LNCaP clone FGC (cell line): ENCODE data around the gene TRIP13.
"Not testable (repeated sequence)": the region's sequence is repeated elsewhere in the genome, so short reads cannot be mapped to it uniquely, and the experiment has no call there.

ENCODE experiments used
- DNase-seq: peaks from one replicate; pipeline ENCODE4 v3.0.0-alpha.2; 2011; ENCODE audit warnings: low read depth
- H3K4me3 ChIP-seq: 2 replicates; pipeline ENCODE4 v1.5.1; 2011; ENCODE audit warnings: mild to moderate bottlenecking, low read depth, low read length, control low read depth
- CTCF ChIP-seq: IDR thresholded peaks from 2 replicates; pipeline ENCODE4 v1.5.1; 2012; ENCODE audit warnings: mild to moderate bottlenecking; ENCODE audit not compliant: control insufficient read depth, insufficient read depth; ENCODE audit errors: extremely low read depth

TRIP13 gene

DNA sequence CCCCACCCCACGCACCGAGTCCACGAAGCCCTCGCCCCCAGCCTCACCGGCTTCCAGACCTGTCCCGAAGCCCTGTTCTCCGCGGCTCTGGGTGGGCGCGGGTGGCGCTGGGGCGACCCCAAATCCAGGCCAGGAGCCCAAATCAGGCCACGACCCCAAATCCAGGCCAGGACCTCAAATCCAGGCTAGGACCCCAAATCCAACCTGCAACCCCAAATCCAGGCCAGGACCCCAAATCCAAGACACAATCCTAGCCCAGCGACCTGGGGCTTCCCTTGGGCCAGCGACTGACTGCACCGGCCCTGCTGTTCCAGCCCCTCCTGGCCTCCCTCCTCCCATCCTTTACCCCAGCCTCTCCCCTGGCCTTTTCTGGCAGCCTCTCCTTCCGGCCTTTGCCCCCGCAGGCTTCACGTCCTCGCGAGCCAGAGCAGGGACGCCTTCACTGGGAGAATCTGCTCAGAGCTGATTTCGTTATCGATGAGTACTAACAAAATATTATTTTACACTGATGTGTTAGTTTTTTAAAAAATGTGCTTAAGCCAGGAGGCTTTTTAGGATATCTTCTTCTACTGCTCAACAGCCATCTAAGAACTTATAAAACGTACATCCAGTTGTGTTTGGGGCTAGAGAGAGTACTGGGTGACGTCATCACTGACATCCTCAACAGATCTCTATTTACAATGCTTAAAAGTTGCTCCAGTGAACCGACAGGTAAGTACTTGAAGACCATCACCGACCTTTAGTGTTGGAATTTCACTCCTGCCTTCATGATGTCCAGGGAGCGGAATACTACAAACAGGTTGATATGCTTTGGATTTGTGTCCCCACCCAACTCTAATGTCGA is 34.7 kb downstream of the TRIP13 start:
- DNase-seq, result no peak
- no peak for TF ChIP-seq CTCF
- no peak overlapping the region for H3K4me3 ChIP-seq

DNA sequence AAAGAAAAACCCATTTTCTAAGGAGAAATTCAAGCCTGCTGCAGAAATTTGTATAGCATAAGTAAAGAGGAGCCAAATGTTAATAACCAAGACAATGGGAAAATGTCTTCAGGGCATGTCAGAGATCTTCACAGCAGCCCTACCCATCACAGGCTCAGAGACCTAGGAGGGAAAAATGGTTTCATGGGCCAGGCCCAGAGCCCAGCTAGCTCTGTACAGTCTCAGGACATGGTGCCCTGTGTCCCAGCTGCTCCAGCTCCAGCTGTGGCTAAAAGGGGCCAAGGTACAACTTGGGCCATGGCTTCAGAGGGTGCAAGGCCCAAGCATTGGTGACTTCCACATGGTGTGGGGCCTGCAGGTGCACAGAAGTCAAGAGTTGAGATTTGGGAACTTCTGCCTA is 36.5 kb downstream of the TRIP13 start:
- H3K4me3 ChIP-seq, DNase-seq: not testable (repeated sequence)

- DNase-seq, result no peak
- no peak overlapping the region for H3K4me3 ChIP-seq
- no peak for TF ChIP-seq CTCF
Observed at GRCh38 chr5:929596-929995, 36.9 kb downstream of the TRIP13 start.

DNA sequence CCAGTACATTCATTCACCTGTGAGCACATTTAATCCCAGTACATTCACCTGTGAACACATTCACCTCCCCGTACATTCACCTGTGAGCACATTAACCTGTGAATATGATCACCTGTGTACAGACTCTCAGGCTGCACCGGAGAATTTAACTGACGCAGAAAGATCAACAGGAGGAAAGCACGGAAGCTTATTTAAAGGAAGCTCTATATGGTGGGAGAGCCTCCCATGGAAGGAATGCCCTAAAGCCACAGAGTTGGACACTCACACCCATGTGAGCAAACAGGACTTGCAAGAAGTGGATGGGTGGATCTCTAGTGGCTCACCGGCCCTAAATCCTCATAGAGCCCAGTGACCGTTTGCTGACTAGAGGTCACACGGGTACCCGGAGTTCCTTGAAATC is 38.2 kb downstream of the TRIP13 start:
- DNase-seq, result no peak
- TF ChIP-seq CTCF, result no peak
- no peak overlapping the region for H3K4me3 ChIP-seq

DNA sequence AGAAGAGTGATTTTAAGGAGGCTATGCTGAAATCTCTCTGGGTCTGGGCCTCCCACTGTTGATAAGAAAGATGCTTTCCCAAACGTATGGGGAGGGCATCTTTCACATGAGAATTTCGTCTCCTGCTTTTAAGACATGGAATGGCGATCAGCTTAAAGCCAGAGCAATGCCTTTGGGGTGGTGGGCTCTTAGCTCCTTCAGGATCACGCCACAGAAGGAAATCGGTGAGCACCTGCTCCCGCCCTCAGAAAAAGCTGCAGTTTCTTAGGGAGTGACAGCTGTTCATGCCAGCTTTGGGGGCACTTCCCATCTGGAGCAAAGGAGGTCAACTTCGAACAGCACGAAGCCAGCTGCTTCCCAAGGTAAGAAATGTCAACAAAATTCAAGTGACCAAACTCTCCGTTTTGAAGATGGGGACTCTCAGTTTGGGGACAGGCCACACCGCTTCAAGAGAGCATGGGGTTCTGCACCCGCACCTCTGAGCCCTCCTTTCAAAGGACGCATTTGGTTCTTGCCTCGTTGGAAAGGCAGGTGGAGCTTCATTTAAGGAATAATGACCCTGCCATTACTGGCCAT is 39.0 kb downstream of the TRIP13 start:
- no peak overlapping the region for H3K4me3 ChIP-seq
- DNase-seq, result no peak
- no peak for TF ChIP-seq CTCF

GRCh38 chr5:932151-932627 is 39.5 kb downstream of the TRIP13 start:
- DNase-seq, result no peak
- no peak overlapping the region for H3K4me3 ChIP-seq
- no peak for TF ChIP-seq CTCF

GRCh38 chr5:932628-933250 is 40.1 kb downstream of the TRIP13 start:
- DNase-seq, result no peak
- no peak for TF ChIP-seq CTCF
- no peak overlapping the region for H3K4me3 ChIP-seq
